SK-N-SH treated with all-trans-retinoic acid at 6 μM for 48 hours (cell line): ENCODE results near the gene GALNT1.

Experiments
- ATAC-seq: fragments of 200-7000 bp; cut with Tn5 transposase; 3 replicates; pipeline ENCODE4 v1.9.1; 2020; ENCODE audit warnings: mild to moderate bottlenecking, moderate library complexity
- ARNTL ChIP-seq: fragments of 450-650 bp; formaldehyde crosslinking; IDR thresholded peaks from 2 replicates; pipeline ENCODE4 v1.5.0; 2020; ENCODE audit warnings: low read depth, mild to moderate bottlenecking, moderate library complexity, borderline replicate concordance
- BACH2 ChIP-seq: fragments of 250-450 bp; sonication (Bioruptor Pico); IDR thresholded peaks from 2 replicates; pipeline ENCODE4 v1.9.0; 2021; ENCODE audit warnings: mild to moderate bottlenecking, borderline replicate concordance
- CREB5 ChIP-seq: fragments of 250-450 bp; sonication (Bioruptor Pico); IDR thresholded peaks from 2 replicates; pipeline ENCODE4 v1.5.1; 2020; ENCODE audit warnings: low read depth, mild to moderate bottlenecking, moderate library complexity
- CSDC2 ChIP-seq: fragments of 250-450 bp; sonication (Bioruptor Pico); IDR thresholded peaks from 2 replicates; pipeline ENCODE4 v1.5.0; 2020; ENCODE audit warnings: mild to moderate bottlenecking, moderate library complexity
- ESRRG ChIP-seq: fragments of 250-450 bp; sonication (Bioruptor Pico); IDR thresholded peaks from 2 replicates; pipeline ENCODE4 v1.6.1; 2021; ENCODE audit warnings: mild to moderate bottlenecking
- GLIS3 ChIP-seq: fragments of 250-450 bp; sonication (Bioruptor Pico); IDR thresholded peaks from 2 replicates; pipeline ENCODE4 v1.5.0; 2020; ENCODE audit warnings: mild to moderate bottlenecking, moderate library complexity
- ISL1 ChIP-seq: fragments of 250-450 bp; sonication (Bioruptor Pico); IDR thresholded peaks from 2 replicates; pipeline ENCODE4 v2.1.2; 2022; ENCODE audit warnings: mild to moderate bottlenecking, moderate library complexity
- OSR1 ChIP-seq: fragments of 250-450 bp; sonication (Bioruptor Pico); IDR thresholded peaks from 2 replicates; pipeline ENCODE4 v1.8.0; 2022; ENCODE audit warnings: moderate library complexity, mild to moderate bottlenecking, inconsistent platforms
- PATZ1 ChIP-seq: fragments of 250-450 bp; sonication (Bioruptor Pico); IDR thresholded peaks from 2 replicates; pipeline ENCODE4 v1.8.0; 2020; ENCODE audit warnings: mild to moderate bottlenecking, moderate library complexity, borderline replicate concordance
- PPARA ChIP-seq: fragments of 250-450 bp; sonication (Bioruptor Pico); IDR thresholded peaks from 2 replicates; pipeline ENCODE4 v1.5.0; 2020; ENCODE audit warnings: mild to moderate bottlenecking, borderline replicate concordance
- RARB ChIP-seq: fragments of 250-450 bp; sonication (Bioruptor Pico); IDR thresholded peaks from 2 replicates; pipeline ENCODE4 v1.8.0; 2021; ENCODE audit warnings: mild to moderate bottlenecking, moderate library complexity
- TOX ChIP-seq: fragments of 250-450 bp; sonication (Bioruptor Pico); IDR thresholded peaks from 2 replicates; pipeline ENCODE4 v1.8.0; 2021; ENCODE audit warnings: mild to moderate bottlenecking, moderate library complexity, borderline replicate concordance
- ZC3H10 ChIP-seq: fragments of 250-450 bp; sonication (Bioruptor Pico); IDR thresholded peaks from 2 replicates; pipeline ENCODE4 v1.5.1; 2021; ENCODE audit warnings: mild to moderate bottlenecking, moderate library complexity
- ZFP3 ChIP-seq: fragments of 250-450 bp; sonication (Bioruptor Pico); IDR thresholded peaks from 2 replicates; pipeline ENCODE4 v1.5.0; 2020; ENCODE audit warnings: mild to moderate bottlenecking, moderate library complexity
- ZFP30 ChIP-seq: fragments of 450-650 bp; formaldehyde crosslinking; IDR thresholded peaks from 2 replicates; pipeline ENCODE4 v1.5.0; 2022; ENCODE audit warnings: mild to moderate bottlenecking, moderate library complexity
- ZNF565 ChIP-seq: fragments of 450-650 bp; formaldehyde crosslinking; conservative IDR thresholded peaks from 2 replicates; pipeline ENCODE4 v1.5.0; 2020; ENCODE audit warnings: low read depth, mild to moderate bottlenecking, moderate library complexity
- ZNF70 ChIP-seq: fragments of 450-650 bp; formaldehyde crosslinking; IDR thresholded peaks from 2 replicates; pipeline ENCODE4 v1.5.0; 2020; ENCODE audit warnings: mild to moderate bottlenecking, moderate library complexity
- ZNF8 ChIP-seq: fragments of 450-650 bp; formaldehyde crosslinking; IDR thresholded peaks from 2 replicates; pipeline ENCODE4 v1.5.0; 2020; ENCODE audit warnings: mild to moderate bottlenecking, moderate library complexity
- TF ChIP-seq, protein P1 (sequence below): fragments of 250-450 bp; sonication (Bioruptor Pico); IDR thresholded peaks from 2 replicates; pipeline ENCODE4 v1.5.0; 2020; ENCODE audit warnings: mild to moderate bottlenecking, moderate library complexity
- TF ChIP-seq, protein P2 (sequence below): fragments of 250-450 bp; sonication (Bioruptor Pico); IDR thresholded peaks from 2 replicates; pipeline ENCODE4 v1.5.1; 2021; ENCODE audit warnings: mild to moderate bottlenecking, moderate library complexity

The GALNT1 gene

GRCh38 chr18:35732162-35732561 lies 150.6 kb downstream of the GALNT1 start (continued):
- TF ChIP-seq PATZ1 (CRISPR knock-in tag) (no peak), CSDC2 (CRISPR knock-in tag) (no peak), ISL1 (no peak), PPARA (CRISPR knock-in tag) (no peak), ZNF565 (CRISPR knock-in tag) (no peak)

GRCh38 chr18:35732636-35733035 lies 151.1 kb downstream of the GALNT1 start:
- ATAC-seq: peak; percentile 41; the same call in 2 of the 3 replicates
- TF ChIP-seq ESRRG (no peak), TOX (CRISPR knock-in tag) (no peak), ZFP30 (CRISPR knock-in tag) (no peak), BACH2 (CRISPR knock-in tag) (no peak), ARNTL (CRISPR knock-in tag) (no peak), CREB5 (CRISPR knock-in tag) (no peak), CSDC2 (CRISPR knock-in tag) (no peak), ZNF565 (CRISPR knock-in tag) (no peak), ZNF70 (no peak), ZC3H10 (CRISPR knock-in tag) (no peak), PPARA (CRISPR knock-in tag) (no peak), ISL1 (no peak), ZFP3 (no peak), PATZ1 (CRISPR knock-in tag) (no peak), ZNF8 (CRISPR knock-in tag) (no peak), OSR1 (CRISPR knock-in tag) (no peak)
- TF ChIP-seq, protein P1, sequence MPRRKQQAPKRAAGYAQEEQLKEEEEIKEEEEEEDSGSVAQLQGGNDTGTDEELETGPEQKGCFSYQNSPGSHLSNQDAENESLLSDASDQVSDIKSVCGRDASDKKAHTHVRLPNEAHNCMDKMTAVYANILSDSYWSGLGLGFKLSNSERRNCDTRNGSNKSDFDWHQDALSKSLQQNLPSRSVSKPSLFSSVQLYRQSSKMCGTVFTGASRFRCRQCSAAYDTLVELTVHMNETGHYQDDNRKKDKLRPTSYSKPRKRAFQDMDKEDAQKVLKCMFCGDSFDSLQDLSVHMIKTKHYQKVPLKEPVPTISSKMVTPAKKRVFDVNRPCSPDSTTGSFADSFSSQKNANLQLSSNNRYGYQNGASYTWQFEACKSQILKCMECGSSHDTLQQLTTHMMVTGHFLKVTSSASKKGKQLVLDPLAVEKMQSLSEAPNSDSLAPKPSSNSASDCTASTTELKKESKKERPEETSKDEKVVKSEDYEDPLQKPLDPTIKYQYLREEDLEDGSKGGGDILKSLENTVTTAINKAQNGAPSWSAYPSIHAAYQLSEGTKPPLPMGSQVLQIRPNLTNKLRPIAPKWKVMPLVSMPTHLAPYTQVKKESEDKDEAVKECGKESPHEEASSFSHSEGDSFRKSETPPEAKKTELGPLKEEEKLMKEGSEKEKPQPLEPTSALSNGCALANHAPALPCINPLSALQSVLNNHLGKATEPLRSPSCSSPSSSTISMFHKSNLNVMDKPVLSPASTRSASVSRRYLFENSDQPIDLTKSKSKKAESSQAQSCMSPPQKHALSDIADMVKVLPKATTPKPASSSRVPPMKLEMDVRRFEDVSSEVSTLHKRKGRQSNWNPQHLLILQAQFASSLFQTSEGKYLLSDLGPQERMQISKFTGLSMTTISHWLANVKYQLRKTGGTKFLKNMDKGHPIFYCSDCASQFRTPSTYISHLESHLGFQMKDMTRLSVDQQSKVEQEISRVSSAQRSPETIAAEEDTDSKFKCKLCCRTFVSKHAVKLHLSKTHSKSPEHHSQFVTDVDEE: no peak
- TF ChIP-seq, protein P2, sequence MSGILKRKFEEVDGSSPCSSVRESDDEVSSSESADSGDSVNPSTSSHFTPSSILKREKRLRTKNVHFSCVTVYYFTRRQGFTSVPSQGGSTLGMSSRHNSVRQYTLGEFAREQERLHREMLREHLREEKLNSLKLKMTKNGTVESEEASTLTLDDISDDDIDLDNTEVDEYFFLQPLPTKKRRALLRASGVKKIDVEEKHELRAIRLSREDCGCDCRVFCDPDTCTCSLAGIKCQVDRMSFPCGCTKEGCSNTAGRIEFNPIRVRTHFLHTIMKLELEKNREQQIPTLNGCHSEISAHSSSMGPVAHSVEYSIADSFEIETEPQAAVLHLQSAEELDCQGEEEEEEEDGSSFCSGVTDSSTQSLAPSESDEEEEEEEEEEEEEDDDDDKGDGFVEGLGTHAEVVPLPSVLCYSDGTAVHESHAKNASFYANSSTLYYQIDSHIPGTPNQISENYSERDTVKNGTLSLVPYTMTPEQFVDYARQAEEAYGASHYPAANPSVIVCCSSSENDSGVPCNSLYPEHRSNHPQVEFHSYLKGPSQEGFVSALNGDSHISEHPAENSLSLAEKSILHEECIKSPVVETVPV (CRISPR knock-in tag): no peak

GRCh38 chr18:35733408-35733807 lies 151.9 kb downstream of the GALNT1 start:
- no peak for ATAC-seq
- TF ChIP-seq RARB (no peak), ESRRG (no peak), GLIS3 (CRISPR knock-in tag) (no peak), ZFP30 (CRISPR knock-in tag) (no peak), PPARA (CRISPR knock-in tag) (no peak), ZNF70 (no peak), PATZ1 (CRISPR knock-in tag) (no peak), ZFP3 (no peak)
- TF ChIP-seq, protein P1: no peak
